ENCODE data around the gene TBCB. TPM values are rescaled to one million over a fixed set of nuclear protein-coding genes. Genes with fewer than 3 reads are reported as not detected.

Gene TBCB
- total and polyA plus RNA-seq, 2 donors (not counting 3 experiments of a cell fraction or from before 2014, with no cell fraction given): 178 to 363 TPM

DNA sequence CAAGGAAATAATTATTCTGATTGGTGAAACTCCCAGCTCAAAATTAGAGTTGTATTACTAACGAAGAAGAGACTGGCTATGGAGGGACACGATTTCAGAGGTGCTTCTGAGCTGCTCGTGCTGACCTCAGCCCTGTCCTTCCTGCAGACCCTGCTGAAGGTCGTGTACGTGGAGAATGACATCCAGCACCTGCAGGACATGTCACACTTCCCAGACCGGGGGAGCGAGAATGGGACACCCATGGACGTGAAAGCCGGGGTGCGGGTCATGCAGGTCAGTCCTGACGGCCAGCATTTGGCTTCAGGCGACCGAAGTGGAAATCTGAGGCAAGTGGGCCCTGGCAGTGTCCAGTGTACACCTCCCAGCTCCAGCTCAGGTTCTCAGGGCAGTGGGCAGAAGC is 32.4 kb upstream of the TBCB start:
- H3K4me2 ChIP-seq (ENCODE audit: insufficient read depth, low read length): no peak overlapping the region
- H3K9me3 ChIP-seq (replicated peaks; ENCODE audit: control insufficient read depth, insufficient read depth, low read length): no peaks in the 10 kb centered on the region
- no peaks in the 10 kb centered on the region for H3K4me1 ChIP-seq (ENCODE audit: control insufficient read depth, extremely low read depth, insufficient read depth, low read length)
- H3K9me1 ChIP-seq (replicated peaks; ENCODE audit: control insufficient read depth, extremely low read depth, insufficient read depth, low read length): no peaks in the 10 kb centered on the region
- no peaks in the 10 kb centered on the region for H3K27me3 ChIP-seq (ENCODE audit: control insufficient read depth in 2 of 2, insufficient read depth in 2 of 2, low read length in 2 of 2)
- DNase-seq (ENCODE audit: low read depth, low spot score): no peak
- CTCF ChIA-PET: interaction anchor here (2.0 kb wide), 1 partner anchor 12 kb away, joined by 7 read pairs; no protein-coding TSS in a partner anchor
- no peak for FAIRE-seq
- POLR2A ChIA-PET: no interaction called here
- no peak overlapping the region for H3K27ac ChIP-seq (ENCODE audit: insufficient read depth, low read depth, low read length)
- dilution Hi-C loops (cut with MboI; ENCODE audit: extremely low pct_ligation_motif_present, low sequenced_read_pairs) (no loop called here), intact Hi-C loops (cut with micrococcal nuclease) (no loop called here)
- no peak overlapping the region for H3K4me3 ChIP-seq (replicated peaks in 1 of 3; ENCODE audit: insufficient read depth in 1 of 3, low read depth in 1 of 3, low read length in 3 of 3)
- no peaks in the 10 kb centered on the region for H3K79me2 ChIP-seq (ENCODE audit: control insufficient read depth, insufficient read depth, low read length)
- H2AFZ ChIP-seq (ENCODE audit: low read depth, low read length): no peak overlapping the region
- H3K9ac ChIP-seq (replicated peaks; ENCODE audit: extremely low read depth, insufficient read depth, low read length): no peak overlapping the region
- no peaks in the 10 kb centered on the region for H4K20me1 ChIP-seq (replicated peaks; ENCODE audit: control insufficient read depth, extremely low read depth, insufficient read depth, low read length)
- BruUV-seq (replicated peaks): no TSS peak
- H3K36me3 ChIP-seq (ENCODE audit: control insufficient read depth in 2 of 2, extremely low read depth in 1 of 2, insufficient read depth in 2 of 2, low read length in 2 of 2): peaks cover 7 to 11% of the 10 kb centered on the region in 2 experiments
- TF ChIP-seq, protein P1, sequence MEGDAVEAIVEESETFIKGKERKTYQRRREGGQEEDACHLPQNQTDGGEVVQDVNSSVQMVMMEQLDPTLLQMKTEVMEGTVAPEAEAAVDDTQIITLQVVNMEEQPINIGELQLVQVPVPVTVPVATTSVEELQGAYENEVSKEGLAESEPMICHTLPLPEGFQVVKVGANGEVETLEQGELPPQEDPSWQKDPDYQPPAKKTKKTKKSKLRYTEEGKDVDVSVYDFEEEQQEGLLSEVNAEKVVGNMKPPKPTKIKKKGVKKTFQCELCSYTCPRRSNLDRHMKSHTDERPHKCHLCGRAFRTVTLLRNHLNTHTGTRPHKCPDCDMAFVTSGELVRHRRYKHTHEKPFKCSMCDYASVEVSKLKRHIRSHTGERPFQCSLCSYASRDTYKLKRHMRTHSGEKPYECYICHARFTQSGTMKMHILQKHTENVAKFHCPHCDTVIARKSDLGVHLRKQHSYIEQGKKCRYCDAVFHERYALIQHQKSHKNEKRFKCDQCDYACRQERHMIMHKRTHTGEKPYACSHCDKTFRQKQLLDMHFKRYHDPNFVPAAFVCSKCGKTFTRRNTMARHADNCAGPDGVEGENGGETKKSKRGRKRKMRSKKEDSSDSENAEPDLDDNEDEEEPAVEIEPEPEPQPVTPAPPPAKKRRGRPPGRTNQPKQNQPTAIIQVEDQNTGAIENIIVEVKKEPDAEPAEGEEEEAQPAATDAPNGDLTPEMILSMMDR (IDR thresholded peaks at IDR 0.05; ENCODE audit: extremely low read depth in 1 of 2, insufficient read depth in 1 of 2, low read depth in 1 of 2, low read length in 2 of 2): no peak
- TF ChIP-seq POLR2A (IDR thresholded peaks at IDR 0.05; ENCODE audit: low read depth, low read length): no peak
- TF ChIP-seq JUN (IDR thresholded peaks at IDR 0.05; ENCODE audit: borderline replicate concordance, insufficient read depth, insufficient read length, low read depth): no peak
- TF ChIP-seq, protein P2, sequence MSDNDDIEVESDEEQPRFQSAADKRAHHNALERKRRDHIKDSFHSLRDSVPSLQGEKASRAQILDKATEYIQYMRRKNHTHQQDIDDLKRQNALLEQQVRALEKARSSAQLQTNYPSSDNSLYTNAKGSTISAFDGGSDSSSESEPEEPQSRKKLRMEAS (IDR thresholded peaks at IDR 0.05; ENCODE audit: insufficient read depth, insufficient read length): no peak
- no peak for TF ChIP-seq POLR2AphosphoS5 (IDR thresholded peaks at IDR 0.05; ENCODE audit: insufficient read depth, low read depth, low read length)
- TF ChIP-seq FOS (IDR thresholded peaks at IDR 0.05; ENCODE audit: borderline replicate concordance, insufficient read depth, low read length): no peak

Data from endothelial cell of umbilical vein (primary cell).